Fibroblast of skin of left biceps (primary cell): ENCODE results near the gene APBA2.
"Not testable (repeated sequence)": the region's sequence is repeated elsewhere in the genome, so short reads cannot be mapped to it uniquely, and the experiment has no call there.

ENCODE experiments used
- DNase-seq, 2 experiments: peaks; one replicate each; pipeline ENCODE4 v3.0.0-alpha.2; 2013; ENCODE audit warnings: low read depth in 2 of 2

Gene APBA2

GRCh38 chr15:29162411-29162810, 276.6 kb downstream of the APBA2 start:
- DNase-seq, result no peak

GRCh38 chr15:29167122-29167521, 281.3 kb downstream of the APBA2 start:
- not testable (repeated sequence) for DNase-seq
